Immature natural killer cell (primary cell): ENCODE data around the gene PRICKLE1. TPM values are rescaled to one million over a fixed set of nuclear protein-coding genes. Genes with fewer than 3 reads are reported as not detected.
"Not testable (repeated sequence)": the region's sequence is repeated elsewhere in the genome, so short reads cannot be mapped to it uniquely, and the experiment has no call there.

ENCODE experiments used
- DNase-seq, 3 donors: peaks; one replicate each; pipeline ENCODE4 v3.0.0; 2022; ENCODE audit warnings: mixed read lengths in 1 of 3
- H3K27ac Mint-ChIP-seq, 6 donors: one replicate each; pipeline ENCODE4 v1.8.0; 2020; ENCODE audit warnings: mixed read lengths in 6 of 6, mild to moderate bottlenecking in 5 of 6, inconsistent platforms in 4 of 6, moderate library complexity in 3 of 6
- H3K27me3 Mint-ChIP-seq, 3 donors: one replicate each; pipeline ENCODE4 v1.8.0; 2020 to 2021; ENCODE audit warnings: low read depth in 3 of 3, mild to moderate bottlenecking in 3 of 3, mixed read lengths in 3 of 3, moderate library complexity in 3 of 3, inconsistent platforms in 1 of 3
- H3K36me3 Mint-ChIP-seq, 3 donors: one replicate each; pipeline ENCODE4 v1.8.0; 2020; ENCODE audit warnings: mixed read lengths in 3 of 3, inconsistent platforms in 2 of 3, mild to moderate bottlenecking in 2 of 3
- H3K4me1 Mint-ChIP-seq, 2 donors: one replicate each; pipeline ENCODE4 v1.8.0; 2020; ENCODE audit warnings: inconsistent platforms in 2 of 2, mild to moderate bottlenecking in 2 of 2, mixed read lengths in 2 of 2, moderate library complexity in 1 of 2
- H3K4me3 Mint-ChIP-seq, 5 donors: one replicate each; pipeline ENCODE4 v1.8.0; 2020; ENCODE audit warnings: mild to moderate bottlenecking in 5 of 5, mixed read lengths in 5 of 5, inconsistent platforms in 3 of 5, moderate library complexity in 3 of 5
- H3K9me3 Mint-ChIP-seq, 6 donors: one replicate each; pipeline ENCODE4 v1.8.0; 2020; ENCODE audit warnings: mild to moderate bottlenecking in 6 of 6, mixed read lengths in 6 of 6, inconsistent platforms in 4 of 6, moderate library complexity in 3 of 6
- polyA plus RNA-seq, 3 donors: library from polyadenylated mRNA; unstranded; fragments of 300-500 nt; fragmentation: Illumina TruSeq; gene quantifications; one replicate each; pipeline ENCODE4 v1.2.3, GENCODE V29; 2021

Gene PRICKLE1
- polyA plus RNA-seq, 3 donors from 2014 or later, result 0.08 to 0.38 TPM; not detected in 1

GRCh38 chr12:42564556-42564955, 25.0 kb downstream of the PRICKLE1 start:
- DNase-seq, result no peak
- Mint-ChIP-seq H3K27ac (no peak overlapping the region), H3K4me3 (no peak overlapping the region), H3K9me3 (peaks cover 0 to 2% (median 0%) of the 10 kb centered on the region in 6 donors), H3K27me3 (no peaks in the 10 kb centered on the region), H3K36me3 (no peaks in the 10 kb centered on the region), H3K4me1 (no peaks in the 10 kb centered on the region)

- no peak for DNase-seq
- H3K9me3 Mint-ChIP-seq, result peaks cover 0 to 2% (median 0%) of the 10 kb centered on the region in 6 donors
- H3K4me3 Mint-ChIP-seq, result no peak overlapping the region
- H3K36me3 Mint-ChIP-seq, result no peaks in the 10 kb centered on the region
- H3K27ac Mint-ChIP-seq, result no peak overlapping the region
- H3K4me1 Mint-ChIP-seq, result no peaks in the 10 kb centered on the region
- no peaks in the 10 kb centered on the region for H3K27me3 Mint-ChIP-seq
These were observed 28.6 kb downstream of the PRICKLE1 start for GRCh38 chr12:42560977-42561376.

- DNase-seq, result no peak
- Mint-ChIP-seq H3K9me3 (peaks cover 0 to 2% (median 0%) of the 10 kb centered on the region in 6 donors), H3K4me1 (no peaks in the 10 kb centered on the region), H3K36me3 (no peaks in the 10 kb centered on the region), H3K27me3 (no peaks in the 10 kb centered on the region), H3K4me3 (no peak overlapping the region), H3K27ac (no peak overlapping the region)
These were observed 31.9 kb downstream of the PRICKLE1 start for GRCh38 chr12:42557586-42558172.

GRCh38 chr12:42556917-42557316, 32.6 kb downstream of the PRICKLE1 start:
- H3K36me3 Mint-ChIP-seq, result no peaks in the 10 kb centered on the region
- peaks cover 0 to 3% (median 0%) of the 10 kb centered on the region in 6 donors for H3K9me3 Mint-ChIP-seq
- DNase-seq, result no peak
- H3K27me3 Mint-ChIP-seq, result peaks cover 0 to 2% (median 0%) of the 10 kb centered on the region in 3 donors
- H3K27ac Mint-ChIP-seq, result no peak overlapping the region
- H3K4me3 Mint-ChIP-seq, result no peak overlapping the region
- H3K4me1 Mint-ChIP-seq, result no peaks in the 10 kb centered on the region

- Mint-ChIP-seq H3K4me3 (no peak overlapping the region), H3K27me3 (peaks cover 0 to 2% (median 0%) of the 10 kb centered on the region in 3 donors), H3K9me3 (peaks cover 0 to 3% (median 0%) of the 10 kb centered on the region in 6 donors), H3K4me1 (no peaks in the 10 kb centered on the region), H3K36me3 (no peaks in the 10 kb centered on the region), H3K27ac (no peak overlapping the region)
- no peak for DNase-seq
These were observed 36.7 kb downstream of the PRICKLE1 start for GRCh38 chr12:42552822-42553221.

- H3K4me3 Mint-ChIP-seq, result no peak overlapping the region
- no peaks in the 10 kb centered on the region for H3K4me1 Mint-ChIP-seq
- DNase-seq, result no peak
- H3K9me3 Mint-ChIP-seq, result peaks cover 0 to 3% (median 0%) of the 10 kb centered on the region in 6 donors
- no peak overlapping the region for H3K27ac Mint-ChIP-seq
- peaks cover 0 to 2% (median 0%) of the 10 kb centered on the region in 3 donors for H3K27me3 Mint-ChIP-seq
- no peaks in the 10 kb centered on the region for H3K36me3 Mint-ChIP-seq
These were observed 38.7 kb downstream of the PRICKLE1 start for GRCh38 chr12:42550800-42551199.

GRCh38 chr12:42546709-42547108, 42.8 kb downstream of the PRICKLE1 start:
- H3K27ac Mint-ChIP-seq, result no peak overlapping the region
- no peaks in the 10 kb centered on the region for H3K36me3 Mint-ChIP-seq
- peaks cover 0 to 3% (median 3%) of the 10 kb centered on the region in 3 donors for H3K27me3 Mint-ChIP-seq

GRCh38 chr12:42541965-42542364, 47.6 kb downstream of the PRICKLE1 start:
- Mint-ChIP-seq H3K27ac (no peak overlapping the region), H3K36me3 (no peaks in the 10 kb centered on the region), H3K4me1 (no peaks in the 10 kb centered on the region)

More at GRCh38 chr12:42546709-42547108, 42.8 kb downstream of the PRICKLE1 start:
- Mint-ChIP-seq H3K4me3 (no peak overlapping the region), H3K4me1 (no peaks in the 10 kb centered on the region), H3K9me3 (peaks cover 0 to 4% (median 0%) of the 10 kb centered on the region in 6 donors)
- DNase-seq, result no peak

GRCh38 chr12:42541308-42541707, 48.2 kb downstream of the PRICKLE1 start:
- H3K9me3 Mint-ChIP-seq, H3K4me1 Mint-ChIP-seq, H3K4me3 Mint-ChIP-seq, DNase-seq, H3K36me3 Mint-ChIP-seq, H3K27me3 Mint-ChIP-seq, H3K27ac Mint-ChIP-seq: not testable (repeated sequence)

More at GRCh38 chr12:42541965-42542364, 47.6 kb downstream of the PRICKLE1 start:
- Mint-ChIP-seq H3K4me3 (no peak overlapping the region), H3K9me3 (peaks cover 0 to 6% (median 0%) of the 10 kb centered on the region in 6 donors), H3K27me3 (peaks cover 0 to 6% (median 3%) of the 10 kb centered on the region in 3 donors)
- no peak for DNase-seq

GRCh38 chr12:42539696-42540095, 49.9 kb downstream of the PRICKLE1 start:
- H3K4me3 Mint-ChIP-seq, result no peak overlapping the region
- H3K9me3 Mint-ChIP-seq, result peaks cover 0 to 6% (median 0%) of the 10 kb centered on the region in 6 donors
- no peak overlapping the region for H3K27ac Mint-ChIP-seq
- no peaks in the 10 kb centered on the region for H3K4me1 Mint-ChIP-seq
- H3K36me3 Mint-ChIP-seq, result no peaks in the 10 kb centered on the region
- peaks cover 0 to 6% (median 3%) of the 10 kb centered on the region in 3 donors for H3K27me3 Mint-ChIP-seq
- DNase-seq, result no peak

GRCh38 chr12:42538203-42538602, 51.3 kb downstream of the PRICKLE1 start:
- H3K36me3 Mint-ChIP-seq, result no peaks in the 10 kb centered on the region
- no peak overlapping the region for H3K4me3 Mint-ChIP-seq
- H3K4me1 Mint-ChIP-seq, result no peaks in the 10 kb centered on the region
- peaks cover 0 to 6% (median 0%) of the 10 kb centered on the region in 6 donors for H3K9me3 Mint-ChIP-seq
- H3K27ac Mint-ChIP-seq, result no peak overlapping the region
- H3K27me3 Mint-ChIP-seq, result peaks cover 0 to 3% (median 2%) of the 10 kb centered on the region in 3 donors
- DNase-seq, result no peak

- Mint-ChIP-seq H3K27me3 (peaks cover 0 to 2% (median 0%) of the 10 kb centered on the region in 3 donors), H3K4me3 (no peak overlapping the region), H3K9me3 (no peaks in the 10 kb centered on the region), H3K4me1 (no peaks in the 10 kb centered on the region), H3K27ac (no peak overlapping the region), H3K36me3 (no peaks in the 10 kb centered on the region)
- no peak for DNase-seq
These were observed 55.2 kb downstream of the PRICKLE1 start for GRCh38 chr12:42534184-42534838.

- H3K36me3 Mint-ChIP-seq, result no peaks in the 10 kb centered on the region
- no peaks in the 10 kb centered on the region for H3K4me1 Mint-ChIP-seq
- H3K27me3 Mint-ChIP-seq, result no peaks in the 10 kb centered on the region
These were observed 59.3 kb downstream of the PRICKLE1 start for GRCh38 chr12:42530284-42530683.

GRCh38 chr12:42525444-42525843, 64.1 kb downstream of the PRICKLE1 start:
- Mint-ChIP-seq H3K27ac (no peak overlapping the region), H3K4me1 (no peaks in the 10 kb centered on the region), H3K36me3 (no peaks in the 10 kb centered on the region), H3K9me3 (peaks cover 0 to 5% (median 0%) of the 10 kb centered on the region in 6 donors), H3K27me3 (no peaks in the 10 kb centered on the region), H3K4me3 (no peak overlapping the region)
- no peak for DNase-seq

More at GRCh38 chr12:42530284-42530683, 59.3 kb downstream of the PRICKLE1 start:
- Mint-ChIP-seq H3K4me3 (no peak overlapping the region), H3K27ac (no peak overlapping the region), H3K9me3 (peaks cover 0 to 5% (median 0%) of the 10 kb centered on the region in 6 donors)
- no peak for DNase-seq
